ENCODE results near the gene EIPR1. TPM values are rescaled to one million over a fixed set of nuclear protein-coding genes. Genes with fewer than 3 reads are reported as not detected.

Gene EIPR1
- total and polyA plus RNA-seq, 2 of the 13 experiments (the other 11 are each of a cell fraction or from before 2014, with no cell fraction given): 70.0 to 96.3 TPM

DNA sequence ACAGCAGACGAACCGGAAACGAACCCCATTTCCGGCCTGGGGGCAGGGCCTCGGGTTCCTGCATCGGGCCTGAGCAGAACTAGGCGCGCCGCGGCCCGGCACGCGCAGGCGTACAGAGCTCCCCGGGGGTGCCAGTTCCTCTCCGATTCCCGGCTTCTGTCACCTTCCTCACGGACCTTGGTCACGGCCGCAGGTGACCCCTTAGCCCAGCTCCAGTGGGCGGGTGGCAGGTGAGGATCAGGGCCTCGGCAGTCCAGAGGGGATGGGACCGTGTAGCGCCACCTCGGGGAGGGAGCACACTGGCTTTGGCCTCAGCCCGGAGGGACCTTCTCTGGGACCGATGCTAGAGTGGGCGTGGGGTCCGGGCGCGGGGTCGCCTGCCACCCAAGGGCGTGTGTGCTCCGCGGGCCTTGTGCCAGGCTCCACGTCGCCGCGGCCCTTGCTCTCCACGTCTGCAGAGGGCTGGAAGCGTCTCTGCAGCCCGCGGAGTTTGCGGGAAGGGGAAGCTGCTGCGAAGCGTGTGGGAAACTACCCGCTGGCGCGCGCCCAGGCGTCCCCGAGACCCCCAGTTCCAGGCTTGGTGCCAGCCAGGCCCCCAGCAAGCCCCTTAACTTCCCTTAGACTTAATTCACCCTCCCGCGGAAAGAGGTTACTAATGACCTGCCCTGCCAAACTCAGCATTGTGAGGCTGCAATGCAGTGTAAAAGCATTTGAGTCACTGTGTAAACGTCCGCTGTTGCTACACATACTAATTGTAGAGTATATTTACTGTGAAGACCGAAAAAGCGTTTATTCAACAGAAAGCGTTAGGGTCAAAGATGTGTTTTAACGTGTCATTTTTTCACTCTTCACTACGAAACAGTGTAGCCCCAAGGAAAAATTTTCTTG lies 2.3 kb upstream of the EIPR1 start, which contains the start of gene TRAPPC12 (continued):
- TF ChIP-seq GABPB1 (CRISPR knock-in tag; IDR thresholded peaks at IDR 0.05) (peak; percentile 98), ZNF17 (CRISPR knock-in tag; IDR thresholded peaks at IDR 0.05) (no peak), ZNF589 (CRISPR knock-in tag; conservative IDR thresholded peaks at IDR 0.05) (peak; percentile 89), DNMT1 (CRISPR knock-in tag; IDR thresholded peaks at IDR 0.05) (no peak; the same call in 1 of the 2 replicates), ZC3H4 (CRISPR knock-in tag; IDR thresholded peaks at IDR 0.05; ENCODE audit: borderline replicate concordance) (no peak; the same call in 1 of the 2 replicates), POLR2G (IDR thresholded peaks at IDR 0.05; ENCODE audit: low read depth, low read length) (peak; percentile 98), RAD21 (CRISPR knock-in tag; IDR thresholded peaks at IDR 0.05) (peak; percentile 79), ZSCAN30 (CRISPR knock-in tag; IDR thresholded peaks at IDR 0.05) (0 out of 2 replicates have a peak, but pooled peaks have one; percentile 35), FOXM1 (CRISPR knock-in tag; IDR thresholded peaks at IDR 0.05) (no peak; the same call in 1 of the 2 replicates), YY1 (IDR thresholded peaks at IDR 0.05; ENCODE audit: insufficient read depth, insufficient replicate concordance, low read depth, low read length) (peak; percentile 65), MTF2 (CRISPR knock-in tag; IDR thresholded peaks at IDR 0.05; ENCODE audit: borderline replicate concordance) (no peak), PHB2 (IDR thresholded peaks at IDR 0.05; ENCODE audit: partially characterized antibody) (no peak), RXRB (CRISPR knock-in tag; IDR thresholded peaks at IDR 0.05; ENCODE audit: borderline replicate concordance) (peak; percentile 90), ZFY (CRISPR knock-in tag; IDR thresholded peaks at IDR 0.05) (peak; percentile 94), ZNF775 (CRISPR knock-in tag; IDR thresholded peaks at IDR 0.05; ENCODE audit: borderline replicate concordance) (no peak; the same call in 1 of the 2 replicates), XRCC5 (optimal IDR thresholded peaks at IDR 0.05; ENCODE audit: low read length) (peak; percentile 94), ATAD3A (CRISPR knock-in tag; IDR thresholded peaks at IDR 0.05) (no peak), ZNF468 (CRISPR knock-in tag; IDR thresholded peaks at IDR 0.05) (peak; percentile 62; the same call in 1 of the 2 replicates), MAFG (CRISPR knock-in tag; IDR thresholded peaks at IDR 0.05) (no peak), TP53 (CRISPR knock-in tag; conservative IDR thresholded peaks at IDR 0.05) (peak; percentile 69), JUN (CRISPR knock-in tag; IDR thresholded peaks at IDR 0.05) (peak; percentile 87), ZNF781 (CRISPR knock-in tag; IDR thresholded peaks at IDR 0.05; ENCODE audit: borderline replicate concordance, not compliant biosample characterization) (peak; percentile 98), ZNF432 (CRISPR knock-in tag; IDR thresholded peaks at IDR 0.05; ENCODE audit: borderline replicate concordance) (0 out of 2 replicates have a peak, but pooled peaks have one; percentile 71), GTF2F1 (IDR thresholded peaks at IDR 0.05; ENCODE audit: low read length) (no peak)
- TF ChIP-seq, protein P1, sequence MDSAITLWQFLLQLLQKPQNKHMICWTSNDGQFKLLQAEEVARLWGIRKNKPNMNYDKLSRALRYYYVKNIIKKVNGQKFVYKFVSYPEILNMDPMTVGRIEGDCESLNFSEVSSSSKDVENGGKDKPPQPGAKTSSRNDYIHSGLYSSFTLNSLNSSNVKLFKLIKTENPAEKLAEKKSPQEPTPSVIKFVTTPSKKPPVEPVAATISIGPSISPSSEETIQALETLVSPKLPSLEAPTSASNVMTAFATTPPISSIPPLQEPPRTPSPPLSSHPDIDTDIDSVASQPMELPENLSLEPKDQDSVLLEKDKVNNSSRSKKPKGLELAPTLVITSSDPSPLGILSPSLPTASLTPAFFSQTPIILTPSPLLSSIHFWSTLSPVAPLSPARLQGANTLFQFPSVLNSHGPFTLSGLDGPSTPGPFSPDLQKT (CRISPR knock-in tag; IDR thresholded peaks at IDR 0.05; ENCODE audit: borderline replicate concordance): peak; percentile 85; the same call in 1 of the 2 replicates
- TF ChIP-seq, protein P2, sequence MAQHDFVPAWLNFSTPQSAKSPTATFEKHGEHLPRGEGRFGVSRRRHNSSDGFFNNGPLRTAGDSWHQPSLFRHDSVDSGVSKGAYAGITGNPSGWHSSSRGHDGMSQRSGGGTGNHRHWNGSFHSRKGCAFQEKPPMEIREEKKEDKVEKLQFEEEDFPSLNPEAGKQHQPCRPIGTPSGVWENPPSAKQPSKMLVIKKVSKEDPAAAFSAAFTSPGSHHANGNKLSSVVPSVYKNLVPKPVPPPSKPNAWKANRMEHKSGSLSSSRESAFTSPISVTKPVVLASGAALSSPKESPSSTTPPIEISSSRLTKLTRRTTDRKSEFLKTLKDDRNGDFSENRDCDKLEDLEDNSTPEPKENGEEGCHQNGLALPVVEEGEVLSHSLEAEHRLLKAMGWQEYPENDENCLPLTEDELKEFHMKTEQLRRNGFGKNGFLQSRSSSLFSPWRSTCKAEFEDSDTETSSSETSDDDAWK (CRISPR knock-in tag; IDR thresholded peaks at IDR 0.05): no peak
- TF ChIP-seq, protein P3, sequence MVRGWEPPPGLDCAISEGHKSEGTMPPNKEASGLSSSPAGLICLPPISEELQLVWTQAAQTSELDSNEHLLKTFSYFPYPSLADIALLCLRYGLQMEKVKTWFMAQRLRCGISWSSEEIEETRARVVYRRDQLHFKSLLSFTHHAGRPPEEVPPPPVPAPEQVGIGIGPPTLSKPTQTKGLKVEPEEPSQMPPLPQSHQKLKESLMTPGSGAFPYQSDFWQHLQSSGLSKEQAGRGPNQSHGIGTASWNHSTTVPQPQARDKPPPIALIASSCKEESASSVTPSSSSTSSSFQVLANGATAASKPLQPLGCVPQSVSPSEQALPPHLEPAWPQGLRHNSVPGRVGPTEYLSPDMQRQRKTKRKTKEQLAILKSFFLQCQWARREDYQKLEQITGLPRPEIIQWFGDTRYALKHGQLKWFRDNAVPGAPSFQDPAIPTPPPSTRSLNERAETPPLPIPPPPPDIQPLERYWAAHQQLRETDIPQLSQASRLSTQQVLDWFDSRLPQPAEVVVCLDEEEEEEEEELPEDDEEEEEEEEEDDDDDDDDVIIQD (CRISPR knock-in tag; IDR thresholded peaks at IDR 0.05; ENCODE audit: low read depth): 0 out of 2 replicates have a peak, but pooled peaks have one; percentile 53

All from HepG2 (cell line).